Neuronal stem cell (in vitro differentiated cells): ENCODE measurements around the gene MACROD2.

Experiments used
- DNase-seq: peaks from one replicate; pipeline ENCODE4 v3.0.0-alpha.2; 2013; ENCODE audit warnings: low spot score
- H2AFZ ChIP-seq: one replicate; pipeline ENCODE4 v1.6.1; 2013; ENCODE audit warnings: mild to moderate bottlenecking, low read length, inconsistent platforms
- H2AK5ac ChIP-seq: 2 replicates; pipeline ENCODE4 v1.6.1; 2013; ENCODE audit warnings: low read depth, mild to moderate bottlenecking, inconsistent platforms, low read length, moderate library complexity, mixed read lengths
- H2BK120ac ChIP-seq: 2 replicates; pipeline ENCODE4 v1.6.1; 2013; ENCODE audit warnings: low read depth, mild to moderate bottlenecking, inconsistent platforms, low read length, moderate library complexity, mixed read lengths
- H2BK12ac ChIP-seq: one replicate; pipeline ENCODE4 v1.6.1; 2013; ENCODE audit warnings: low read length, inconsistent platforms
- H2BK15ac ChIP-seq: 2 replicates; pipeline ENCODE4 v1.6.1; 2013; ENCODE audit warnings: mild to moderate bottlenecking, low read length, inconsistent platforms, mixed read lengths
- H2BK5ac ChIP-seq: one replicate; pipeline ENCODE4 v1.6.1; 2013; ENCODE audit warnings: inconsistent platforms, mild to moderate bottlenecking, low read length, moderate library complexity
- H3K14ac ChIP-seq: one replicate; pipeline ENCODE4 v1.6.1; 2013; ENCODE audit warnings: low read length, inconsistent platforms
- H3K18ac ChIP-seq: 2 replicates; pipeline ENCODE4 v1.6.1; 2013; ENCODE audit warnings: low read length, inconsistent platforms
- H3K23ac ChIP-seq: 2 replicates; pipeline ENCODE4 v1.6.1; 2013; ENCODE audit warnings: low read depth, mild to moderate bottlenecking, mixed read lengths, low read length, inconsistent platforms; ENCODE audit not compliant: poor library complexity
- H3K27ac ChIP-seq: replicated peaks from 3 replicates; pipeline ENCODE4 v1.5.1; 2013; ENCODE audit warnings: low read length, inconsistent platforms
- H3K27me3 ChIP-seq, 3 experiments: 2 replicates each; pipeline ENCODE4 v1.6.1; 2013; ENCODE audit warnings: low read length in 3 of 3, mild to moderate bottlenecking in 2 of 3, inconsistent platforms in 1 of 3, low read depth in 1 of 3, mixed read lengths in 1 of 3, moderate library complexity in 1 of 3; ENCODE audit not compliant: control insufficient read depth in 3 of 3, insufficient read depth in 3 of 3
- H3K36me3 ChIP-seq, 2 donors: replicated peaks in 1 of 2; 2 replicates each; pipeline ENCODE4 v1.6.1; 2013; ENCODE audit warnings: low read length in 2 of 2; ENCODE audit not compliant: control insufficient read depth in 2 of 2, insufficient read depth in 2 of 2
- H3K4ac ChIP-seq: 2 replicates; pipeline ENCODE4 v1.6.1; 2013; ENCODE audit warnings: inconsistent platforms, mild to moderate bottlenecking, low read length, moderate library complexity
- H3K4me1 ChIP-seq, 2 donors: 1 replicate in 1 of 2; 2 replicates in 1 of 2; pipeline ENCODE4 v1.6.1; 2013; ENCODE audit warnings: low read length in 2 of 2, low read depth in 1 of 2; ENCODE audit not compliant: control insufficient read depth in 2 of 2, insufficient read depth in 1 of 2
- H3K4me2 ChIP-seq: one replicate; pipeline ENCODE4 v1.6.1; 2013; ENCODE audit warnings: mild to moderate bottlenecking, low read length, inconsistent platforms; ENCODE audit not compliant: insufficient read depth, poor library complexity, severe bottlenecking
- H3K4me3 ChIP-seq, 2 donors: 2 replicates each; pipeline ENCODE4 v1.5.1; 2013; ENCODE audit warnings: low read length in 2 of 2, mild to moderate bottlenecking in 2 of 2, inconsistent platforms in 1 of 2, moderate library complexity in 1 of 2
- H3K79me1 ChIP-seq: one replicate; pipeline ENCODE4 v1.6.1; 2013; ENCODE audit warnings: low read depth, mild to moderate bottlenecking, inconsistent platforms, low read length, moderate library complexity
- H3K9ac ChIP-seq: one replicate; pipeline ENCODE4 v1.6.1; 2013; ENCODE audit warnings: mild to moderate bottlenecking, low read depth, low read length, inconsistent platforms; ENCODE audit not compliant: poor library complexity
- H3K9me3 ChIP-seq, 2 donors: replicated peaks in 1 of 2; 2 replicates each; pipeline versions ENCODE3 to v1.6.1; 2013; ENCODE audit warnings: low read length in 2 of 2, mild to moderate bottlenecking in 2 of 2, inconsistent platforms in 1 of 2, low read depth in 1 of 2, mixed read lengths in 1 of 2, moderate library complexity in 1 of 2; ENCODE audit not compliant: control insufficient read depth in 2 of 2, insufficient read depth in 1 of 2
- H4K8ac ChIP-seq: one replicate; pipeline ENCODE4 v1.6.1; 2013; ENCODE audit warnings: low read depth, mild to moderate bottlenecking, inconsistent platforms, low read length, moderate library complexity
- H4K91ac ChIP-seq: one replicate; pipeline ENCODE4 v1.6.1; 2013; ENCODE audit warnings: low read length, low read depth, mild to moderate bottlenecking, inconsistent platforms; ENCODE audit not compliant: poor library complexity
- WGBS, 2 donors: extraction: QIAGEN DNeasy Blood & Tissue Kit; methylation state at CpG; one replicate each; pipeline ENCODE4 v1.1.7; 2013; ENCODE audit warnings: missing lambda C conversion rate in 2 of 2, mixed read lengths in 1 of 2; ENCODE audit not compliant: insufficient read length in 2 of 2, insufficient replicate concordance in 1 of 2; ENCODE audit errors: extremely low coverage in 2 of 2; 5-methylcytosine and 5-hydroxymethylcytosine counted together

MACROD2 gene

GRCh38 chr20:14878676-14879019, 883.3 kb downstream of the MACROD2 start:
- Histone ChIP-seq H2BK5ac (no peak overlapping the region), H2AFZ (no peak overlapping the region), H3K4me1 (no peaks in the 10 kb centered on the region), H2BK12ac (no peak overlapping the region), H2AK5ac (no peak overlapping the region), H3K4ac (no peak overlapping the region), H2BK15ac (no peak overlapping the region), H3K4me3 (no peak overlapping the region), H4K91ac (no peak overlapping the region), H3K9ac (no peak overlapping the region), H3K14ac (no peak overlapping the region), H3K27ac (no peak overlapping the region), H4K8ac (no peak overlapping the region), H3K9me3 (no peaks in the 10 kb centered on the region), H3K18ac (no peak overlapping the region), H3K27me3 (no peaks in the 10 kb centered on the region), H3K23ac (no peak overlapping the region), H2BK120ac (no peak overlapping the region), H3K4me2 (no peak overlapping the region), H3K79me1 (no peaks in the 10 kb centered on the region), H3K36me3 (no peaks in the 10 kb centered on the region)
- no peak for DNase-seq
- WGBS, 2 donors = no CpG with 5 or more reads among the region's 1 CpG

- Histone ChIP-seq H3K27ac (no peak overlapping the region), H4K91ac (no peak overlapping the region), H3K4me3 (no peak overlapping the region), H3K18ac (no peak overlapping the region), H3K9ac (no peak overlapping the region), H3K9me3 (no peaks in the 10 kb centered on the region), H3K36me3 (no peaks in the 10 kb centered on the region), H2AFZ (no peak overlapping the region), H3K79me1 (no peaks in the 10 kb centered on the region), H4K8ac (no peak overlapping the region), H3K4me2 (no peak overlapping the region), H3K4ac (no peak overlapping the region), H2BK15ac (no peak overlapping the region), H3K14ac (no peak overlapping the region), H2BK120ac (no peak overlapping the region), H3K4me1 (no peaks in the 10 kb centered on the region), H3K27me3 (no peaks in the 10 kb centered on the region), H2BK5ac (no peak overlapping the region), H2AK5ac (no peak overlapping the region), H2BK12ac (no peak overlapping the region), H3K23ac (no peak overlapping the region)
- WGBS, 2 donors = no CpG with 5 or more reads among the region's 2 CpGs
- no peak for DNase-seq
Observed at GRCh38 chr20:14879020-14879697, 883.8 kb downstream of the MACROD2 start.

- no peak overlapping the region for H3K23ac ChIP-seq
- H2AK5ac ChIP-seq = no peak overlapping the region
- H2BK15ac ChIP-seq = no peak overlapping the region
- no peak overlapping the region for H2BK12ac ChIP-seq
- no peak overlapping the region for H2BK120ac ChIP-seq
- H2BK5ac ChIP-seq = no peak overlapping the region
- H3K79me1 ChIP-seq = no peaks in the 10 kb centered on the region
- H4K8ac ChIP-seq = no peak overlapping the region
- H4K91ac ChIP-seq = no peak overlapping the region
- no peaks in the 10 kb centered on the region for H3K4me1 ChIP-seq
- no peaks in the 10 kb centered on the region for H3K27me3 ChIP-seq
- H3K4ac ChIP-seq = no peak overlapping the region
- no peak overlapping the region for H3K27ac ChIP-seq
- no peak overlapping the region for H3K4me2 ChIP-seq
- no peak overlapping the region for H2AFZ ChIP-seq
- no peaks in the 10 kb centered on the region for H3K36me3 ChIP-seq
- no peak overlapping the region for H3K4me3 ChIP-seq
- H3K18ac ChIP-seq = no peak overlapping the region
- H3K9ac ChIP-seq = no peak overlapping the region
- H3K14ac ChIP-seq = no peak overlapping the region
- no peaks in the 10 kb centered on the region for H3K9me3 ChIP-seq
- DNase-seq = no peak
- no CpG with 5 or more reads among the region's 5 CpGs for WGBS, 2 donors
Observed at GRCh38 chr20:14879839-14880238, 884.5 kb downstream of the MACROD2 start.

- H3K9me3 ChIP-seq = no peaks in the 10 kb centered on the region
- no peak overlapping the region for H2BK5ac ChIP-seq
- no peaks in the 10 kb centered on the region for H3K79me1 ChIP-seq
- H3K4me1 ChIP-seq = no peaks in the 10 kb centered on the region
- H4K91ac ChIP-seq = no peak overlapping the region
- no peak overlapping the region for H2BK12ac ChIP-seq
- H3K4me3 ChIP-seq = no peak overlapping the region
- DNase-seq = no peak
- H2AK5ac ChIP-seq = no peak overlapping the region
- H2BK15ac ChIP-seq = no peak overlapping the region
- no peak overlapping the region for H3K18ac ChIP-seq
- H3K27me3 ChIP-seq = no peaks in the 10 kb centered on the region
- no peak overlapping the region for H2AFZ ChIP-seq
- H3K9ac ChIP-seq = no peak overlapping the region
- WGBS, 2 donors = no CpG with 5 or more reads among the region's 2 CpGs
- H3K23ac ChIP-seq = no peak overlapping the region
- H3K4ac ChIP-seq = no peak overlapping the region
- H3K27ac ChIP-seq = no peak overlapping the region
- H4K8ac ChIP-seq = no peak overlapping the region
- H3K4me2 ChIP-seq = no peak overlapping the region
- no peak overlapping the region for H2BK120ac ChIP-seq
- H3K14ac ChIP-seq = no peak overlapping the region
- no peaks in the 10 kb centered on the region for H3K36me3 ChIP-seq
Observed at GRCh38 chr20:14881518-14881917, 886.2 kb downstream of the MACROD2 start.
